ENCODE data around the gene TMEM144. TPM values are rescaled to one million over a fixed set of nuclear protein-coding genes. Genes with fewer than 3 reads are reported as not detected.

Gene TMEM144
- total and polyA plus RNA-seq, 7 donors, result 0.53 to 1.9 (median 1.0) TPM

- ATAC-seq, result no peak
- H3K4me1 ChIP-seq, result peaks cover 10% of the 10 kb centered on the region
Measured at GRCh38 chr4:158164768-158165213, 45.5 kb upstream of the TMEM144 start.

GRCh38 chr4:158166701-158167100 lies 43.6 kb upstream of the TMEM144 start:
- Histone ChIP-seq H3K27me3 (ENCODE audit: insufficient read depth in 3 of 3, low read length in 2 of 3) (peaks cover 0 to 4% (median 0%) of the 10 kb centered on the region in 3 donors), H3K4me1 (peaks cover 19% of the 10 kb centered on the region), H3K27ac (peak overlapping the region; percentile 21), H3K9me3 (no peaks in the 10 kb centered on the region), H3K4me3 (peak overlapping the region; percentile 7), H3K36me3 (ENCODE audit: insufficient read depth in 1 of 2, low read depth in 1 of 2) (no peaks in the 10 kb centered on the region)
- intact Hi-C loops (cut with DNase I), result loop anchor here in 1 of 2 donors (5.0 kb wide), 1 partner anchor 159 kb away; no protein-coding TSS in a partner anchor
- 45 to 52% (median 49%) methylated on average over 2 of the region's 2 CpGs for WGBS, 3 donors
- TF ChIP-seq CTCF (IDR thresholded peaks at IDR 0.05), result no peak
- DNase-seq (no peak), ATAC-seq (no peak)

More at GRCh38 chr4:158164768-158165213, 45.5 kb upstream of the TMEM144 start:
- TF ChIP-seq CTCF (IDR thresholded peaks at IDR 0.05), result no peak
- no peaks in the 10 kb centered on the region for H3K9me3 ChIP-seq
- no peaks in the 10 kb centered on the region for H3K27me3 ChIP-seq (ENCODE audit: insufficient read depth in 3 of 3, low read length in 2 of 3)
- intact Hi-C loops (cut with DNase I), result loop anchor here in 1 of 2 donors (5.0 kb wide), 1 partner anchor 157 kb away; no protein-coding TSS in a partner anchor
- DNase-seq, result no peak
- peak overlapping the region; percentile 5 for H3K4me3 ChIP-seq
- no peaks in the 10 kb centered on the region for H3K36me3 ChIP-seq (ENCODE audit: insufficient read depth in 1 of 2, low read depth in 1 of 2)
- no peak overlapping the region for H3K27ac ChIP-seq
- WGBS, 3 donors, result 27 to 44% (median 31%) methylated on average over 3 of the region's 3 CpGs

GRCh38 chr4:158168606-158169005 lies 41.7 kb upstream of the TMEM144 start:
- intact Hi-C loops (cut with DNase I), result loop anchor here in 1 of 2 donors (5.0 kb wide), 1 partner anchor 161 kb away; no protein-coding TSS in a partner anchor
- H3K4me1 ChIP-seq, result peaks cover 23% of the 10 kb centered on the region

GRCh38 chr4:158169506-158169905 lies 40.8 kb upstream of the TMEM144 start:
- Histone ChIP-seq H3K4me1 (peaks cover 23% of the 10 kb centered on the region), H3K9me3 (no peaks in the 10 kb centered on the region), H3K27ac (peak overlapping the region; percentile 56), H3K4me3 (peak overlapping the region; percentile 65), H3K36me3 (ENCODE audit: insufficient read depth in 1 of 2, low read depth in 1 of 2) (no peaks in the 10 kb centered on the region), H3K27me3 (ENCODE audit: insufficient read depth in 3 of 3, low read length in 2 of 3) (peaks cover 0 to 4% (median 0%) of the 10 kb centered on the region in 3 donors)
- TF ChIP-seq CTCF (IDR thresholded peaks at IDR 0.05), result no peak
- intact Hi-C loops (cut with DNase I), result loop anchor here in 1 of 2 donors (5.0 kb wide), 1 partner anchor 162 kb away; no protein-coding TSS in a partner anchor
- no peak for DNase-seq
- ATAC-seq, result no peak
- 5 to 16% (median 9%) methylated on average over 3 of the region's 3 CpGs for WGBS, 3 donors

More at GRCh38 chr4:158168606-158169005, 41.7 kb upstream of the TMEM144 start:
- H3K4me3 ChIP-seq, result peak overlapping the region; percentile 65
- peaks cover 0 to 4% (median 0%) of the 10 kb centered on the region in 3 donors for H3K27me3 ChIP-seq (ENCODE audit: insufficient read depth in 3 of 3, low read length in 2 of 3)
- peak overlapping the region; percentile 56 for H3K27ac ChIP-seq
- no peak for ATAC-seq
- DNase-seq, result no peak
- no peaks in the 10 kb centered on the region for H3K9me3 ChIP-seq
- 70 to 84% (median 72%) methylated on average over 5 of the region's 5 CpGs for whole genome bisulfite sequencing, 3 donors
- no peaks in the 10 kb centered on the region for H3K36me3 ChIP-seq (ENCODE audit: insufficient read depth in 1 of 2, low read depth in 1 of 2)
- TF ChIP-seq CTCF (IDR thresholded peaks at IDR 0.05), result no peak

All from psoas muscle (tissue), 8 donors.